HG03342 (cell line): Measurements from ENCODE around the gene CHST11.

Experiments
- ATAC-seq: cut with Tn5 transposase; IDR thresholded peaks from one replicate; pipeline ENCODE4 v1.9.1; 2021; ENCODE audit warnings: mild to moderate bottlenecking, moderate library complexity; ENCODE audit not compliant: unreplicated experiment

CHST11 gene

GRCh38 chr12:104707794-104708558, 251.2 kb downstream of the CHST11 start:
- no peak for ATAC-seq

GRCh38 chr12:104708891-104709290, 252.1 kb downstream of the CHST11 start:
- ATAC-seq = no peak

- no peak for ATAC-seq
Measured at GRCh38 chr12:104709692-104710435, 253.1 kb downstream of the CHST11 start.

- ATAC-seq = no peak
Measured at GRCh38 chr12:104710940-104711689, 254.4 kb downstream of the CHST11 start.

GRCh38 chr12:104712477-104712876, 255.7 kb downstream of the CHST11 start:
- no peak for ATAC-seq

GRCh38 chr12:104712968-104713367, 256.2 kb downstream of the CHST11 start:
- ATAC-seq = no peak

- ATAC-seq = no peak
Measured at GRCh38 chr12:104713444-104713843, 256.7 kb downstream of the CHST11 start.

- no peak for ATAC-seq
Measured at GRCh38 chr12:104714369-104714768, 257.6 kb downstream of the CHST11 start.

- ATAC-seq = no peak
Measured at GRCh38 chr12:104716172-104716571, 259.4 kb downstream of the CHST11 start.

GRCh38 chr12:104718304-104718929, 261.7 kb downstream of the CHST11 start:
- ATAC-seq = no peak

GRCh38 chr12:104719700-104720338, 263.1 kb downstream of the CHST11 start:
- no peak for ATAC-seq

- no peak for ATAC-seq
Measured at GRCh38 chr12:104720339-104721038, 263.7 kb downstream of the CHST11 start.

GRCh38 chr12:104721039-104721405, 264.3 kb downstream of the CHST11 start:
- ATAC-seq = no peak

GRCh38 chr12:104721936-104722335, 265.2 kb downstream of the CHST11 start:
- ATAC-seq = no peak

GRCh38 chr12:104722601-104723534, 266.1 kb downstream of the CHST11 start:
- ATAC-seq = peak; percentile 50

- no peak for ATAC-seq
Measured at GRCh38 chr12:104723895-104724294, 267.1 kb downstream of the CHST11 start.

- no peak for ATAC-seq
Measured at GRCh38 chr12:104724992-104725585, 268.3 kb downstream of the CHST11 start.

- no peak for ATAC-seq
Measured at GRCh38 chr12:104725610-104726009, 268.9 kb downstream of the CHST11 start.
